ENCODE measurements around the gene SAPCD2.

SAPCD2 gene

GRCh38 chr9:137078701-137079400 is 8.5 kb upstream of the SAPCD2 start:
- Histone ChIP-seq H3K27ac (ENCODE audit: low read depth, low read length) (no peak overlapping the region), H3K9ac (ENCODE audit: low read length) (peak overlapping the region; percentile 64), H3K56ac (ENCODE audit: low read length) (peak overlapping the region; percentile 73), H3K4ac (ENCODE audit: low read depth, low read length) (no peak overlapping the region), H2BK15ac (replicated peaks; ENCODE audit: low read depth) (no peak overlapping the region), H2BK5ac (ENCODE audit: low read length) (no peak overlapping the region), H3K4me1 (ENCODE audit: control insufficient read depth, low read depth, low read length) (no peaks in the 10 kb centered on the region), H3K79me1 (ENCODE audit: low read length) (no peaks in the 10 kb centered on the region), H3K4me2 (ENCODE audit: low read length) (peak overlapping the region; percentile 80), H2BK120ac (ENCODE audit: low read depth, low read length) (no peak overlapping the region), H3K36me3 (ENCODE audit: control insufficient read depth, insufficient read depth, low read length) (no peaks in the 10 kb centered on the region), H3K79me2 (ENCODE audit: control insufficient read depth, insufficient read depth, low read length) (no peaks in the 10 kb centered on the region), H4K8ac (ENCODE audit: low read depth, low read length) (no peak overlapping the region), H4K5ac (ENCODE audit: low read length) (no peak overlapping the region), H3K18ac (ENCODE audit: low read length) (no peak overlapping the region), H3K4me3 (ENCODE audit: low read length) (no peak overlapping the region), H3K23ac (ENCODE audit: low read length) (peak overlapping the region; percentile 89), H3K27me3 (ENCODE audit: insufficient read depth, low read length, poor library complexity) (peaks cover 9% of the 10 kb centered on the region), H2AK5ac (ENCODE audit: low read length) (no peak overlapping the region)
- DNase-seq = peak; percentile 63
- WGBS (ENCODE audit: extremely low coverage, insufficient coverage, low lambda C conversion rate) = no CpG with 5 or more reads among the region's 51 CpGs

GRCh38 chr9:137077758-137078693 is 7.7 kb upstream of the SAPCD2 start:
- no peak overlapping the region for H2BK120ac ChIP-seq (ENCODE audit: low read depth, low read length)
- H3K18ac ChIP-seq (ENCODE audit: low read length) = no peak overlapping the region
- H4K8ac ChIP-seq (ENCODE audit: low read depth, low read length) = no peak overlapping the region
- no peak overlapping the region for H2AK5ac ChIP-seq (ENCODE audit: low read length)
- peak overlapping the region; percentile 89 for H3K23ac ChIP-seq (ENCODE audit: low read length)
- H3K56ac ChIP-seq (ENCODE audit: low read length) = peak overlapping the region; percentile 81
- no peak overlapping the region for H3K4me3 ChIP-seq (ENCODE audit: low read length)
- no peak overlapping the region for H3K27ac ChIP-seq (ENCODE audit: low read depth, low read length)
- no peak for DNase-seq
- H3K4me1 ChIP-seq (ENCODE audit: control insufficient read depth, low read depth, low read length) = no peaks in the 10 kb centered on the region
- H3K4ac ChIP-seq (ENCODE audit: low read depth, low read length) = no peak overlapping the region
- H4K5ac ChIP-seq (ENCODE audit: low read length) = no peak overlapping the region
- H2BK5ac ChIP-seq (ENCODE audit: low read length) = no peak overlapping the region
- no peak overlapping the region for H2BK15ac ChIP-seq (replicated peaks; ENCODE audit: low read depth)
- H3K36me3 ChIP-seq (ENCODE audit: control insufficient read depth, insufficient read depth, low read length) = no peaks in the 10 kb centered on the region
- H3K4me2 ChIP-seq (ENCODE audit: low read length) = peak overlapping the region; percentile 80
- peaks cover 9% of the 10 kb centered on the region for H3K27me3 ChIP-seq (ENCODE audit: insufficient read depth, low read length, poor library complexity)
- H3K79me2 ChIP-seq (ENCODE audit: control insufficient read depth, insufficient read depth, low read length) = no peaks in the 10 kb centered on the region
- H3K79me1 ChIP-seq (ENCODE audit: low read length) = no peaks in the 10 kb centered on the region
- WGBS (ENCODE audit: extremely low coverage, insufficient coverage, low lambda C conversion rate) = no CpG with 5 or more reads among the region's 76 CpGs
- peak overlapping the region; percentile 64 for H3K9ac ChIP-seq (ENCODE audit: low read length)

- no peaks in the 10 kb centered on the region for H3K79me1 ChIP-seq (ENCODE audit: low read length)
- WGBS (ENCODE audit: extremely low coverage, insufficient coverage, low lambda C conversion rate) = no CpG with 5 or more reads among the region's 87 CpGs
- peak within 1 kb of the TSS; percentile 81 for H3K56ac ChIP-seq (ENCODE audit: low read length)
- H3K27me3 ChIP-seq (ENCODE audit: insufficient read depth, low read length, poor library complexity) = peaks cover 9% of the 10 kb centered on the region
- H3K9ac ChIP-seq (ENCODE audit: low read length) = peak within 1 kb of the TSS; percentile 64
- H3K23ac ChIP-seq (ENCODE audit: low read length) = no peak within 1 kb of the TSS
- no peak within 1 kb of the TSS for H2AK5ac ChIP-seq (ENCODE audit: low read length)
- H3K4me1 ChIP-seq (ENCODE audit: control insufficient read depth, low read depth, low read length) = no peaks in the 10 kb centered on the region
- H4K8ac ChIP-seq (ENCODE audit: low read depth, low read length) = no peak within 1 kb of the TSS
- H3K36me3 ChIP-seq (ENCODE audit: control insufficient read depth, insufficient read depth, low read length) = no peaks in the 10 kb centered on the region
- no peak within 1 kb of the TSS for H3K27ac ChIP-seq (ENCODE audit: low read depth, low read length)
- H3K18ac ChIP-seq (ENCODE audit: low read length) = no peak within 1 kb of the TSS
- no peak within 1 kb of the TSS for H2BK120ac ChIP-seq (ENCODE audit: low read depth, low read length)
- H2BK15ac ChIP-seq (replicated peaks; ENCODE audit: low read depth) = no peak within 1 kb of the TSS
- peak within 1 kb of the TSS; percentile 9 for H3K4me3 ChIP-seq (ENCODE audit: low read length)
- H3K4me2 ChIP-seq (ENCODE audit: low read length) = peak within 1 kb of the TSS; percentile 80
- H3K79me2 ChIP-seq (ENCODE audit: control insufficient read depth, insufficient read depth, low read length) = no peaks in the 10 kb centered on the region
- no peak within 1 kb of the TSS for H2BK5ac ChIP-seq (ENCODE audit: low read length)
- no peak within 1 kb of the TSS for H4K5ac ChIP-seq (ENCODE audit: low read length)
- H3K4ac ChIP-seq (ENCODE audit: low read depth, low read length) = no peak within 1 kb of the TSS
- DNase-seq = no peak
These were observed 6.8 kb upstream of the SAPCD2 start, which contains the start of gene UAP1L1 for GRCh38 chr9:137077010-137077747. Gene UAP1L1 (plus strand): TSS chr9:137077517. CDS start chr9:137077533, 16 bp downstream.

GRCh38 chr9:137076636-137077009 is 6.3 kb upstream of the SAPCD2 start:
- Histone ChIP-seq H3K56ac (ENCODE audit: low read length) (peak overlapping the region; percentile 50), H3K79me1 (ENCODE audit: low read length) (no peaks in the 10 kb centered on the region), H2BK5ac (ENCODE audit: low read length) (no peak overlapping the region), H3K4me3 (ENCODE audit: low read length) (no peak overlapping the region), H3K18ac (ENCODE audit: low read length) (no peak overlapping the region), H3K9ac (ENCODE audit: low read length) (peak overlapping the region; percentile 34), H3K36me3 (ENCODE audit: control insufficient read depth, insufficient read depth, low read length) (no peaks in the 10 kb centered on the region), H2AK5ac (ENCODE audit: low read length) (no peak overlapping the region), H4K5ac (ENCODE audit: low read length) (no peak overlapping the region), H3K23ac (ENCODE audit: low read length) (no peak overlapping the region), H3K4me1 (ENCODE audit: control insufficient read depth, low read depth, low read length) (no peaks in the 10 kb centered on the region), H3K4ac (ENCODE audit: low read depth, low read length) (no peak overlapping the region), H3K27ac (ENCODE audit: low read depth, low read length) (no peak overlapping the region), H3K4me2 (ENCODE audit: low read length) (peak overlapping the region; percentile 34), H2BK120ac (ENCODE audit: low read depth, low read length) (no peak overlapping the region), H3K79me2 (ENCODE audit: control insufficient read depth, insufficient read depth, low read length) (no peaks in the 10 kb centered on the region), H2BK15ac (replicated peaks; ENCODE audit: low read depth) (no peak overlapping the region), H3K27me3 (ENCODE audit: insufficient read depth, low read length, poor library complexity) (peaks cover 9% of the 10 kb centered on the region), H4K8ac (ENCODE audit: low read depth, low read length) (no peak overlapping the region)
- no CpG with 5 or more reads among the region's 15 CpGs for WGBS (ENCODE audit: extremely low coverage, insufficient coverage, low lambda C conversion rate)
- DNase-seq = no peak

- H3K27ac ChIP-seq (ENCODE audit: low read depth, low read length) = no peak overlapping the region
- peaks cover 9% of the 10 kb centered on the region for H3K27me3 ChIP-seq (ENCODE audit: insufficient read depth, low read length, poor library complexity)
- no CpG with 5 or more reads among the region's 12 CpGs for WGBS (ENCODE audit: extremely low coverage, insufficient coverage, low lambda C conversion rate)
These were observed 5.0 kb upstream of the SAPCD2 start for GRCh38 chr9:137075275-137075775.

More at GRCh38 chr9:137075275-137075775, 5.0 kb upstream of the SAPCD2 start:
- Histone ChIP-seq H4K8ac (ENCODE audit: low read depth, low read length) (no peak overlapping the region), H3K36me3 (ENCODE audit: control insufficient read depth, insufficient read depth, low read length) (no peaks in the 10 kb centered on the region), H3K4me1 (ENCODE audit: control insufficient read depth, low read depth, low read length) (no peaks in the 10 kb centered on the region), H3K9ac (ENCODE audit: low read length) (no peak overlapping the region), H3K56ac (ENCODE audit: low read length) (no peak overlapping the region), H3K23ac (ENCODE audit: low read length) (no peak overlapping the region), H2BK5ac (ENCODE audit: low read length) (no peak overlapping the region), H4K5ac (ENCODE audit: low read length) (no peak overlapping the region), H3K79me1 (ENCODE audit: low read length) (no peaks in the 10 kb centered on the region), H2BK15ac (replicated peaks; ENCODE audit: low read depth) (no peak overlapping the region), H3K4me2 (ENCODE audit: low read length) (no peak overlapping the region), H3K79me2 (ENCODE audit: control insufficient read depth, insufficient read depth, low read length) (no peaks in the 10 kb centered on the region), H2AK5ac (ENCODE audit: low read length) (no peak overlapping the region), H3K4ac (ENCODE audit: low read depth, low read length) (no peak overlapping the region), H3K4me3 (ENCODE audit: low read length) (no peak overlapping the region), H3K18ac (ENCODE audit: low read length) (no peak overlapping the region), H2BK120ac (ENCODE audit: low read depth, low read length) (no peak overlapping the region)
- no peak for DNase-seq

Data from mesendoderm (in vitro differentiated cells).